GM23248 (cell line): ENCODE data around the gene PDZD7.

Source experiments
- EZH2 ChIP-seq: fragments of 200-600 bp; sonication (generic); IDR thresholded peaks from 2 replicates; pipeline ENCODE4 v1.6.1; 2018; ENCODE audit warnings: antibody characterized with exemption, mild to moderate bottlenecking; ENCODE audit not compliant: insufficient read depth, poor library complexity, severe bottlenecking
- EZH2phosphoT487 ChIP-seq: fragments of 200-600 bp; sonication (generic); IDR thresholded peaks from 2 replicates; pipeline ENCODE4 v1.6.1; 2018; ENCODE audit warnings: antibody characterized with exemption, moderate library complexity, mild to moderate bottlenecking, low read depth; ENCODE audit not compliant: insufficient read depth

GRCh38 chr10:101075775-101076174, 44.8 kb upstream of the PDZD7 start:
- TF ChIP-seq EZH2: no peak
- TF ChIP-seq EZH2phosphoT487: no peak
